NCI-H446 (cell line): ENCODE measurements around the gene CALY.
A peak's percentile ranks its signal among the peaks of the same experiment; 100 is the strongest.

ENCODE experiments used
- DNase-seq, 2 experiments: peaks; one replicate each; lab custom pipeline; 2025; lab: John Stamatoyannopoulos, UW

CALY gene

DNA sequence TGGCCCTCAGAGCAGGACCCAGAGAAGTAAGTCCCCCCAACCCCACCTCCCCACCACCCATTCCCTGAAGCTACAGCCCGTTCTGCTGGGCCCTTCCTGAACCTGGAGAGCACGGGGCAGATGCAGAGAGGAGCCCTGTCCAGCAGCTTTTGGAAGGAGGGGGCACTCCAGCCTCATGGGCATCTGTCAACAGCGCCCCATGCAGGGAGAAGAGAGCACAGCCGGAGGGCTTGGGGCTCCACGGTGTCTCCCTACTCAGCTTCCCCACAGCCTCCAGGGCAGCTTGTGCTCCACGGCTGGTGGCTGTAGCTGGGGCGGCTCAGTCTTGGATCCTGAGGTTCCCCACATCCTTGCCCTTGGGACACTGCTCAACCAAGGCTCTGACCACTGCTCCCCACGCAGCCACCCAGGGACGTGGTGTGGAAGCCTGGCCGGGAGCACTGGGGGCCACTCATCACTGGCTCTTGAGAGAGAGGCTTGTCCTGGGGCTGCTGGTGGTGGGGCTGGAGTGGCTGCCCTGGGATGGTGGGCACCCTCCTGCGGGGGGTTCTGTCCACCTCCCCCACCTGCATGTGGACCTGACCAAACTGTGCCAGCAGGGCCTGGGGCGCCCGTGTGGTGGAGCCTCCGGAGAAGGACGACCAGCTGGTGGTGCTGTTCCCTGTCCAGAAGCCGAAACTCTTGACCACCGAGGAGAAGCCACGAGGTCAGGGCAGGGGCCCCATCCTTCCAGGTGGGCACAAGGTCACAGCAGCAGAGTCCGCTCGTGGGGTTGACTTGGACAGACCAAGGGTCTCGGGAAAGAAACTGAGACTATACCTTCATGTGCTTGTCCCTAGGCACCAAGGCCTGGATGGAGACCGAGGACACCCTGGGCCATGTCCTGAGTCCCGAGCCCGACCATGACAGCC, 15.0 kb upstream of the CALY start:
- DNase-seq: no peak

DNA sequence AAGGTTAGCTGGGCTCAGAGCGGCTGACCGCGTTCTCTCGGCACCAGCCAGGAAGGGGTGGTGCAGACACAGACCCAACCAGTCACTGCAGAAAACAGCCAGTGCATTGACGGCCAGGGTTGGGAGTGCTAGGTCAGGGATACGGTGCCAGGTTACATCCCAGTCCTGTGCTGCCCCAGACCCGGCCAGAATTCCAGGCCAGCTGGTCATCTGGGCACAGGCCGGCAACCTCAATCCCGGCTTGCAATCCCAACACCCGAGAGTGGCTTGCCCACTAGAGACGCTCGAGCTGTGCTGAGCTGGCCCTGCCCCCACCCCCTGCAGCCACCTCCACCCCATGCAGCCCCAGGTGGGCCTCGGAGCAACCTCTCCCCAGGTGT, 14.2 kb upstream of the CALY start:
- no peak for DNase-seq

DNA sequence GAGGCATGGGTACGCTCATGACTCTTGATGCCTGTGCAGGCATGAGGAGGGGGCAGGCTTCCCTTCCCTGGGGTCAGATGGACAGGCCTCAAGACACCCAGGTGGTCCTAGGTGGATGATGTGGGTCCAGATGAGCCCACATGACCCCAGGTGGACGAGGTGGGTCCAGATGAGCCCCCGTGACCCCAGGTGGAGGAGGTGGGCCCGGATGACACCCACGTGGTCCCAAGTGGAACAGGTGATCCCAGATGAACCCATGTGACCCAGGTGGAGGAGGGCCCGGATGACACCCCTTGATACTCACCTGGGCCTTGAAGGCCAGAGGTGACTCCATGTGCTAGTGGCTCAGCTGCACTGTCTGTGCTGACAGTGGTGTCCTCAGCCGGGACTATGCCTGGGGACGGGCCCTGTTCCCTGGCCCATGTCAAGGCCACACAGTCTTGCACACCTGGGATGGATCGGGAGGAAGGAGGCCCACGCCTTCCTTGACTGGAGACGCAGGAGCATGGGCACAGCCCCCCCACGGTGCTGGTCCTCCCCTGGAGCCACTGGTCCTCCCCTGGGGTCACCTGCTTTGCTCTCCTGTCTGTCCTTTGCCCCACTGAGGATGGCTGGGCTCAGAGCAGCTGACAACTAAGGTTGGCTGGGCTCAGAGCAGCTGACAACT, 13.7 kb upstream of the CALY start:
- no peak for DNase-seq

DNA sequence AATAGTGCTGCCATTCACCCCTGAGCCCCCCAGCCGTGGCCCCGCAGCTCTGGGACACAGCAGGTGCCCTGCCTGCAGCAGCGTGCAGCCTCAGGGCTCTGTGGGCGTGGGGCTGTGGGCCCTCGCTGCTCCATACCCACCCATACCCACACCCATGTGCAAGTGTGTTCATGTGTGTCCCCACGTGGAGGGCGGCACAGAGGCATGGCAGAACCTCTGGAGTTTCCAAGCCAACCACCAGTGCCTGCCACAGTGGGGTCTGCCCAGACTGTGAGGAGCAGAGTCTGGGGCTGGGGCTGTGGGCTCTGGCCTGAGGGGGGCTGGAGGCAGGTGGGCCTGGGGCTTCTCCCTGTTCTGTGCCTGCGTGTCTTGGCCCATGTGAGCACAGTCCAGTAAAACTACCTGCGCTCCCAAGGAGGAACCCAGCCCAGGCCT, 12.9 kb upstream of the CALY start:
- no peak for DNase-seq

DNA sequence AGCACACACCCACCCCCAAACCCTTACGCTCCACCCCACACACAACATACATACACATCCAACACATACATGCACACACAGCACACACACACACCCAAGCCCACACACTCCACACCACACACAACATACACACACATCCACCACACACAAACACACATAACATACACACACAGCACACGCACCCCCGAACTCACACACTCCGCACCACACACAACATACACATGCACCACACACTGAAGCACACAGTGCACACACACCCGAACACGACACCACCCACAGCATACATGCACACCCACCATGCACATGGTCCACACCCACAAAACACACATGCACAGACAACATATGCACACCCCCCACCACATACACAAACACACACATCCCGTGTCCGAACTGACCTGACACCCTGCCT, 12.5 kb upstream of the CALY start:
- no peak for DNase-seq

DNA sequence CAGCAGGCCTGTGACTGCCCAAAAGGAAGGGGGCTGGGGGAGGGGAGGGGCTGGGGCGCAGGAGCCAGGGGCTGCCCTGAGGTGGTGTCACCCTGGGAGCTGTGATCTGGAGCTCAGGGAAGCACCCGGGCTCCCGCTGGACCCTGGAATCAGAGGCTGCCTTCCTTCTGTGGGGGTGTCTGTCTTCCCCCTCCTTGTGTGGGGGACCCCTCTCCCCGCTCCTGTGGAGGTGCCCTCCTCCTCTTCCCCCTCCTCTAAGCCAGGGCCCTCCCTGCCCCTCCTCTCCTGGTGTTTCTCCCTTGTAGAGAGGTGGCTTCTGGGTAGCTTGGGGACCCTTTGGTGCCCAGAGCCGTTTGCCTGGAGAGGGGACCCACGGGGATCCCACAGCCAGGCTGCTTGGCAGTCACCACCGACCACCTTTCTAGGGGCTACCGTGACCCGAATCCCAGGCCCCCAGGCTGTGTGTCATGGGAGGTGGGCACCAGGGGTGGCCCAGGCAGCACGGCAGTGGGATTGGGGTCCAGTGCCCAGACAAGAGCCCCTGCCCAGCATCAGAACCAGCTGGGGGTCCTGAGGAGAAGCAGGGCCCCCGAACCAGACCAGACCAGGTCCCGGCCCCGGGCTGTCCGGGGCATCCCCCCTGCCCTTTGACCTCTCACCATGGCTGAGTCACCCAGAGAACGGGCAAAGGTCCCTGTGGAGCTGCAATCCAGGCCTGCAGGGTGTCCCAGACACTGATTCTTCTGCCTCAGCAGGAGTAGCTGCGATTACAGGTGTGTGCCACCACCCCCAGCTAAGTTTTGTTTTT, 11.2 kb upstream of the CALY start:
- no peak for DNase-seq

DNA sequence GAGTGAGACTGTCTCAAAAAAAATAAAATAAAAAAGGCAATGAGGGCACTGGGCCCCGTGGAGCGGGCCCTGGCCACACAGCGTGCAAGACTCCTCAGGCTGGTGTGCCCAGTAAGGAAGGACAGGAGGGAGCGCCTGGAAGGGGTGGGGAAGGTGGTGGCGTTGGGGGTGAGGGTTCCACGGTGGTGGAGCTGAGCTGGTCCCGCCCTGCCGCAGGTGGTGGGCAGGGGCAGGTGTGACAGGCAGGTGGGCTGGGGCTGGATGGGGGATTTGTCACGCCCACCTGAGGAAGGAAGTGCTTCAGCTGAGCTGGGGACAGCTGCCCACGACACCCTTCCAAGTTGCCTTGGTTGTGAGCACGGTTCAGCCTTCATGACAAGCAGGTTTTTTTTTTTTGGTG, 9.7 kb upstream of the CALY start:
- DNase-seq: no peak

DNA sequence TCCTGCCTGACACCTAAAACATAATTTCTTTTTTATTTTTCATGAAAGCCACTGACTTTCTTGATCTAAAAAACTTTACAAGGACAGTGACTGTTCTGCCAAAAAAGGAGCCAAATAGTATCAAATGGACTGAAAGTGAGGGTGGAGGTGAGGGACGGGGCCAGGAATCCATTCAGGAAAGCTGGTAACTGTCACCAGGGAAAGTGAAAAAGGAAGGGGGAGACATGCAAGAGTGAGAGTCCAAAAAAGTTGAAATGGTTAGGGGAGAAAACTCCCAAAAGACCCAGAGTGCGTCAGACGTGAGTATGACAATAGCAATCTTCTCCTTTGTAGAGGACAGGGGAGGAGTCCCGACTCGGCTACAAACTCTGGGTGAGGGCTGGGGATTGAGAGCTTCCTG, 7.5 kb upstream of the CALY start:
- no peak for DNase-seq

DNA sequence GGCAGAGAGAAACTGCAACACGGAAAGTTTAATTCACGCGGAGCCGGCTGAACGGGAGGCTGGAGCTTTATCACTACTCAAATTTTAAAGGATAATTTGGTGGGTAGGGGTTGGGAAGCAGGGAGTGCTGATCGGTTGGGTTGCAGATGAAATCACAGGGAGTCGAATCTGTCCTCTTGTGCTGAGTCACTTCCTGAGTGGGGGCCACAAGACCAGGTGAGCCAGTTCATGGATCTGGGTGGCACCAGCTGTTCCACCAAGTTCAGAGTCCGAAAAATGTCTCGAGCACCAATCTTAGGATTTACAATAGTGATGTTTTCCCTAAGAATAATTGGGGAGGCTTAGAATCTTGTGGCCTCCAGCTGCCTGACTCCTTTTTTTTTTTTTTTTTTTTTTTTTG, 6.9 kb upstream of the CALY start:
- DNase-seq: no peak

DNA sequence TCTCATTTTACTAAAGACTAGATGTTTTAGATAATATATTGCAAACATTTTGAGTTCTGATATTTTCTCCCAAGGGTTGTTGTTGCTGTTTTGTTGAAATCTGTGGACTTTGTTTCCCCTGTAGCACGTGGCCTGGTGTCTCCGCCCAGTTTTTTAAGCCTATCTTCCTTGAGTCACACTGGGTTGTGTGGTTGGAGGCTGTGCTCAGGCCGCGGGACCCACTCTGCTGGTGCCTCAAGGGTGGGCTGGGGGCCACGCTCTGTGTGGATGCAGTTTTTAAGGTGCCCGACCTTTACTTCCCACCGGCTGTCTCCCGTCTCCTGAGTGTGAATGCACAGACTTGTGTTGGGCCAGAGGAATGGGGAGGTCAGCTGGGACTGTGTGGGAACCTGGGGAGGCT, 6.2 kb upstream of the CALY start:
- no peak for DNase-seq

DNA sequence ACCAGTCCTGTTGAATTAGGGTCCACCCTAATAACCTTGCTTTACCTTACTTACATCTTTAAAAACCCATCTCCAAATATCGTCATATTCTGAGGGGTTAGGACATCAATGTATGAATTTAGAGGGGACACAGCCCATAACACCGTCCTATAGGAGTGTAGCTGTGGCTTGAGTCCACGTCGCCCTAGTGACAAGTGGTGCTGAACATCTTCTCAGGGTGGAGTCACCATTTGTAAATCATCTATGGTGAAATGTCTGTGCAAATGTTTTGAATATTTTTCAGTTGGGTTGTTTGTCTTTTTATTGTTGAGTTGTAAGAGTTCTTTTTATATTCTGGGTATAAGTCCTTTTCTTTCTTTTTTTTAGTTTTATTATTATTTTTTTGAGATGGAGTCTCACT, 5.3 kb upstream of the CALY start:
- DNase-seq: no peak

DNA sequence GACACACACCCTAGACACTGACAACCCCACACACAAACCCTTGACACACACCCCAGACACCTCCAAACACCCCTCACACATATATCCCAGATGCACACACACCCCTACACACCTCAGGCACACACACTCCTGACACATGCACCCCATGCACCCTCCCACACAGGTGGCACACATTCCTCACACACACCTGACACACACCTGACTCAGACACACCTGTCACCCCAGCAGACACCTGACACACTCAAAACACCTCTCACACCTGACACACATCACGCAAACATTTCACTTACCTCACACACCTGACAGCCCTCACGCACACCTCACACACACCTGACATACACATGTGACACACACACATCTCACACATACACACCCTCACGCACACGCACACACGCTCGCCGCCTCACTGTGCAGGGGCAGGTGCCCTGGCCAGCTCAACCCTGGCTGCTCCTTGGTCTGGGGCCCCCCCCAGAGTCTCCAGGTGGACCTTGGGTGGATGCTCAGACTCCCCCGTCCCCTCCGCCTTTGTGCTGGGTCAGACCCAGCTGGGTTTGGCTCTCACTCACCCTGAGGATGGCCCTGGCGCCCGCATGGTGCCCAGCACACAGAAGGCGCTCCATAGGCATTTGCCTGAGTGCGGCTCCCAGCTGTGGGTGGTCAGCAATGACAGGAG, 3.1 kb upstream of the CALY start:
- DNase-seq: no peak

DNA sequence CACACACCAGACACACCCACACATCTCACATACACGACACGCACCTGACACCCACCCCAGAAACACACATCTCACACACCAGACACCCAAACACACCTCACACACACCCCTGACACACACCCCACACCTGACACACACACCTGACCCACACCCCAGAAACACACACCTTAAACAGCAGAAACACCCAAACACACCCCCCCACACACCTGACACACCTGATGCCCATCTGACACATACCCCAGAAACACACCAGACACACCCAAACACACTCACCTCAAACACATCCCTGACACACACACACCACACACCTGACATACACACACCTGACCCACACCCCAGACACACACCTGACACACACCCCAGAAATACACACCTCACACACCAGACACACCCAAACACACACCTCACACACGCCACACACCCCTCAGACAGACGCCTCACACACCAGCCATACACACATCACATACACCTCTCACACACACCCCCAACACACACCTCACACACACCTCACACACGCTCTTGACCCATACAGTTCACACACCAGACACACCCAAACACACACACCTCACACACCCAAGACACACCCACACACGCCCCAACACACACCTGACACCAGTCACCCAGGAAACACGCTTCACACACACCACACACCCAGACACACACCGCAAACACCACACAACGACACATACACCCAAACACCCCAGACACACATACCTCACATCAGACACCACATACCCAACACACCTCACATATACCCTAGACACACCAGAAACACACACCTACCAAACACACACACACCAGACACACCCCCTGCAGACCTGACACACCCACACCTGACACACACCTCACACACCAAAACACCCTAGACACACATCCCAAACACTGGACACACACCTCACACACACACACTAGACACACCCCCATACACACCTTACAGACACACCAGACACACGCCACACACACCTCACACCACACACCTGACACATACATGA, 1.7 kb upstream of the CALY start:
- DNase-seq: no peak

DNA sequence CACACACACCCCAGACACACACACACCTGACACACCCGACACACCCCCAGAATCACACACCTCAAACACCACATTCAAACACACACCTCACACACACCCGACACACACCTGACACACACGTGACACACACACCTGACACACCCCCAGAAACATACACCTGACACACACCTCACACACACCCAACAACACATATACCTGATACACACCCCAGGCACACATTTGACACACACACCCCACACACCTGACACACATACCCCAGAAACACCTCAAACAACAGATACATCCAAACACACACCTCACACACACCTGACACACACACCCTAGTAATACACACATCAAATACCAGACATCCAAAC, 652 bp upstream of the CALY start:
- no peak for DNase-seq

DNA sequence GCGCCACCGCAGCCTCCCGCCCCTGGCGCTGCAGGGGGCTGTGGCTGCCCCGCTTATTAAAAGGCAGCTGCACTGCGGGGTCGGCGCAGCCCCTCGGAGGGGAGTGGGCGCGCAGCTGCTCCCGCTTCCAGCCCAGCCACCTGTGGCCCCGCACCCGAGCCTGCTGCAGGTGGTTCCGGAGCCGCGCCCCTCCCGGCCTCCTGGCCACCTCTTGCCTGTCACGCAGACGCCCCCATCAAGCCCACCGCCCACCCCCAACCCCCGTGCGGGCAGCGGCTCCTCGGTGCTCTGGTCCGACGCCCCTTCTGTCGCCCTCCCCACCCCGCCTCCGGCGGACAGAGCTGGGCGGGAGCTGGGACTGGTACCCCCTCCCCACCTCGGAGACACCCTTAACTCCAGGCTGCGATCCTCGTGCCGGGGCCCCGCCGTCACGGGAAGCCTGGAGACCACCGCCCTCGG, 549 bp downstream of the CALY start:
- DNase-seq: no peak

DNA sequence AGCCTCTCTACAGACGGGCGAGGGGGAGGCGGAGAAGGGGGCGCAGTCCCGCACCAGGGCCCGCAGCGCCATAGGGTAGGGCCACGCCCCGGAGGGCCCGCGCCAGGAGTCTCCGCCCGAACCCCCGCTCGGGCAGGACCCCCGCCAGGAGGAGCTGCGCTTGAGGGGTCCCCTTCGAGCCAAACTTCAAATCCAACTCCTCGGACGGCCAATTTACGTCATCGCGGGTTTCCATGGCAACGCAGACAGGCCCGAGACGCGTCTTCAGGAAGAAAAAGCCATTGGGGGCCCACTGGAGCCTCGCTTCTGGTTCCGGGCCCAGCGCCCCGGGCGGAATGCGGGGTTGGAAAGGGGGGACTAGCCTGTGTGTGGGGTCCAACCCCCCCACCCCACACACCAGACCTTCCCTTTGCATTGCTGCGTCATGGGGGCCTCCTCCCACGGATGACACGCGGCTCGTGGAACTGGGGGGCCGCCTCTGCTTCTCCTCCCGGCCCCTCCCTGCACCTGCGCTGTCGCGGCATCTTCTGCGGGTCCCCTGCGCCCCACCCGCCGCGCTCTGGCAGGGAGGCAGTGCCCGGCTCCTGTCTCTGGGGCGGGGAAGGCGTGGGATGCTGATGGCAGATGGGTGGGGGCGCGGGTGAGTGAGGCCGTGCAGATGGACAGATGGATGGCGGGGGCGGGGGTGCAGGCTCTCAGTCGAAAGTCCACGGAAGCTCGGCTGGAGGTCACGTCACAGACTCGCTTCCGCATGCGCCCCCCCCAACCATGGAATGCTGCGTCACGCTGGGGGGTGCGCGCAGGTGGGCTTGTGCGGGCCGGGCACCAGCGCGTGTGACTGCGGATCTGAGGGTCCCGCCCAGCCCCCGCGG, 1.2 kb downstream of the CALY start:
- peak in 1 of 2 experiments; percentile 17 for DNase-seq

DNA sequence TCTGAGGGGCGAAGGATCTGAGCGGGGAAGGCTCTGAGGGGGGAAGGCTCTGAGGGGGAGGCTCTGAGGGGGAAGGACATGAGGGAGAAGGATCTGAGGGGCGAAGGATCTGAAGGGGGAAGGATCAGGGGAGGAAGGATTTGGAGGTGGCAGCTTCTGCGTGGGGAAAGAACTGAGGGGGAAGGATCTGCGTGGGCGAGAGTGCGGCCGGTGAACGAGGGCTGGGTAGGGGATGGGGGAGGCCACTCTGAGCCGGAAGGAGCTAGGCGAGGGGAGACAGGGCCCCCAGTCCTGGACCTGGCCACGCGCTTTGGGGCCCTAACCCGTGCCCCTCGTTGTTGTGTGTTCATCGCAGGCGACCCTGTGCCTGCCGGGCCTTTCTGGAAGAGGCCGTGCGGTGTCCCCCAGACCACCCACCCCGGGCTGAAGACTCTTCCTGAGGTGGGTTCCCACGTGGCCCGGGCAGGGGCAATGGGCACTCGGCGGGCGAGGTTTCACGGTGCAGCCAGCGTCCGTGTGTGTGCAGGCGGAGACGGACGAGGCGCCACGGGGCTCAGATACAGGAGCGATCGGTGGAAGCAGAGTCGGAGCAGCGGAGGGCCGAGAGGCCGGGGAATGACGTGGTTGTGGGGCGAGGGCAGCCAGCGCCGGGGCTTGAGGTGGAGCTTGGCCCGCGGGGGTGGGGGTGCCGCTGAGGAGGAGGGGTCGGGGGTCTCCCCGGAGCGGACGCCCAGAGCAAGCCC, 2.0 kb downstream of the CALY start:
- no peak for DNase-seq

DNA sequence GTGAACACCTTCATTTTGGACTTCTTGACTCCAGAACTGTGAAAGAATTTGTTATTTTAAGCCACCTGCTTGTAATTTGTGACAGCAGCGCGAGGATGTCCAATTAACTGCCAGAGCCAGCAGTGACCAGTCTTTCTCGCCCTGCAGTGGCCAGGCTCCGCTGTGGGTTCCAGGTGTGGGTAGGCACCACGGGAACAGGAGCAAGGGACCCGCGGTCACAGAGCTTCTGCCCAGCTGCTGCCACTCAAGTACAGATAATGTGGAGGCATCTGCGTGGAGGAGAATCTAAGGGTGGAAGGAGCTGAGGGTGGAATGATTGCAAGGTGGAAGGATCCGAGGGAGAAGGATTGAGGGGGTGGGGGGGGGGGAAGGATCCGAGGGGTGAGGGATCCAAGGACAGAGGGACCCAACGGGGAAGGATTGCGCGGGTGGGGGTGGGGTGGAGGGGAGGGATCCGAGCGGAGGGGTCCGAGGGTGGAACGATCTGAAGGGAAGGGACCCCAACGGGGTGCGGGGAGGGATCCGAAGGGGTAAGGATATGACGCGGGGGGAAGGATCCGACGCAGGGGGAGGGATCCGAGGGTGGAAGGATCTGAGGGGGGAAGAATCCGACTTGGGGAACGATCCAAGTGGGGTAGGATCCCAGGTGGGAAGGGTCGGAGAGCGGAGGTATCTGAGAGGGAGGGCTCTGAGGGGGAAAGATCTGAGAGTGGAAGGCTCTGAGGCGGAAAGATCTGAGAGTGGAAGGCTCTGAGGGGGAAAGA, 3.6 kb downstream of the CALY start:
- no peak for DNase-seq
